ENCODE measurements around the gene ITGAX.

- TF ChIP-seq CTCF (IDR thresholded peaks at IDR 0.05; ENCODE audit: low read depth, low read length, missing input control) (no peak), FOXA1 (IDR thresholded peaks at IDR 0.05) (no peak), TAF1 (conservative IDR thresholded peaks at IDR 0.05) (no peak), RAD21 (IDR thresholded peaks at IDR 0.05) (no peak), ZBTB33 (IDR thresholded peaks at IDR 0.05) (no peak), REST (IDR thresholded peaks at IDR 0.05) (no peak), YY1 (IDR thresholded peaks at IDR 0.05) (no peak), RXRA (IDR thresholded peaks at IDR 0.05) (no peak), EGR1 (IDR thresholded peaks at IDR 0.05; ENCODE audit: low read depth in 2 of 2) (no peak), GABPA (IDR thresholded peaks at IDR 0.05 in 1 of 2, conservative IDR thresholded peaks at IDR 0.05 in 1 of 2) (no peak), SP1 (IDR thresholded peaks at IDR 0.05) (no peak), JUND (IDR thresholded peaks at IDR 0.05) (no peak)
These were observed 68.3 kb downstream of the ITGAX start for GRCh38 chr16:31423241-31423640.

All from liver (tissue), 3 donors.